ENCODE results near the gene SPOCK1.

Gene SPOCK1

DNA sequence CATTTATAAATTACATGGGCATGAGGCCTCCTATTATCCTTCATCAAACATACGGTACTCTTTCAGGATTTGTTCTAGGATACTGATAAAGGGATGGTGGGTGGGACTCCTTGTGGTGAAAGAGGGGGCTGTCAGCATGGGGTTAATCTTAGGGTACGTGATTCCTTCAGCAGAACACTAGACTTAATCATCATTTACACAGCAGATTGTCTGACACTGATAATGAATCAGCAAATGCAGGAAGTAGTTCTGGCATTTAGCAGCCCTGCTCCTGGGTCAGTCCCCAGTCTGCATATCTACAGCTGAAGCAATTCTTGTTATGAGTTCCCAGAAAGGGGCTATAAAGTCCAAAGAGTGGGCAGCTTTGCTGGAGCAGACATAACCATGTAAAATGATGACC lies 384.6 kb downstream of the SPOCK1 start:
- no peak for DNase-seq (ENCODE audit: low read depth, low spot score)

DNA sequence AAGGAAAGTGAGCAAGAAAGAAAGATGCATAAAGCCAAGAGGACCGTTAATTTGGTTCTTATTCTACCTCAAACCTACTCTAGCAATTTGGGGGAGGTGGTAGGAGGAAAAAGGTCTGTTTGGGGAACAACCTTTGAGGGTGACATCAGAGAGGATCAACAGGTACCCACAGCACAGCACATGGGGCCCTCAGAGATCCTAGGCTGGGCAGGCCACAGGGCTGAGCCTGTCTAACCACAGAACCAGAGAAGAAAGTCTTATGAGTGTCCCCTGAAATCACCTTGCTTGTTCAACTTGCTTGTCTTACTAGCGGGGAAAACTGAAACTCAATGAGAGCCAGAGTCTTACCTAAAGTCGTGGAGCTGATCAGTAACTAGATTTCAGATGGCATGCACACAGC lies 385.2 kb downstream of the SPOCK1 start:
- DNase-seq (ENCODE audit: low read depth, low spot score): no peak

DNA sequence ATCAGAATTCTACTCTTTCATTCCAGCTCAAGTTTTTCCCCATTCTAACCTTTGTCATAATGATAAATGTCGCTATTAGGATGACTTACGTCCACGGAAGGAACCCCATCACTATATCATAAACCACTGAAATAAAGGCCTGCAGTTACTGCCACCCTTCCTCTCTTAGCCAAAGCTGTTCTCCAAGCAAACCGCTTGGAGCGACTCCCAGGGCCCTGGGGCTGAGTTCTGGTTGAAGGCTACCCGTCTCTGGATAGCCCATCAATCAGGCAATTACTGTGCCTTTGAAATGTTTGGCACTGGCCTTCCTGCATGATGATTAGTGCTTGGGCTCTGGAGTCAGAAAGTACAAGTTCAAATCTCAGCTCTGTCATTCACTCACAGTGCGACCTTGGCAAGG lies 386.0 kb downstream of the SPOCK1 start:
- no peak for DNase-seq (ENCODE audit: low read depth, low spot score)

DNA sequence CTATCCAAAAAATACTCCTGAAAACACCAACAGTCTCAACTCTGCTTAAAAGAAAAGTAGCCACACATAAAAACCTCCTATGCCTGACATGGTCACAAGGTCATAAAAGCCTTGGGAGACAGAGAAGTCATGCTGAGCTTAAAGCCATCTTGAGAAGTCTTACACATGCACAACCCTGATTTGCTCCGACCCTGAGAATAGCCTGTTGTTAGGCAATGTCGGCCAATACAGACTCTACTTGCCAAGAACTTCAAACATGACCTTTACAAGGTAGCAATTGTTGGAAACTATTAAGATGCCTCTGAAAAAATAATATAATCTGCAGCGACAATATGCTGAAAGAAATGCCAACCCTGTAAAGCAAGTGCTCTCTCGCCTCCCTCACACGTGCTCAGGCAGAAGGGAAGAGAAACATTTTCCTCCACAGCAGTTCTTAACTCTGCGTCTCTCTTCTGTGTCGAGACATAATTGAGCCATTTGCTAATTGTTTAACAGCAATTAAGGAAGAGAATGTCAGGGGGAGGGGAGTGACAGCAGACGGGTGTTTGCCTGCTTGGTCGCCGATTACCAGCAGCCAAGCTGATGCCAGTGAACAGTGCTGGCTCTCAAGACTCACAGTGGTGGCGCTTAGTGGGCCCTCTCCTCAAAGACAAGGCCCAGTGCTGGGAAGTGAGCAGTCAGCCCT lies 393.6 kb downstream of the SPOCK1 start:
- DNase-seq (ENCODE audit: low read depth, low spot score): no peak

DNA sequence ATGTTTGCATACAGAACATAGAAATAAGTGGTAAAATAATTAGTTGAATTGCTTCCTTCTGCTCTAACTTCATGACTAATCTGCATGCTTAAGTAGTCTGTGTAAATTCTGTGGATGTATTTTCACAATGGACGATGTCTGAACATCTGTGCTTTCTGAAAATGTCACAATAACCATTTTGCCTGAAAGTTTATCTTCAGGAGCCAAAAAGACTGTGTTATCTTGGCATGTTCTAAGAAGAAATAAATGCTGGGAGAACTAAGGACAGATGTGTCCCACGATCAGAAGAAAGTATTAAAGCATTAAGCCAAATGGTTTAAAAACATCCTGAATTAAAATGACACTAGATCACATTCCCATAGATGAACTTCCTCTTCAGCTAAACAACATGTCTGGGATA lies 397.6 kb downstream of the SPOCK1 start:
- DNase-seq (ENCODE audit: low read depth, low spot score): no peak

DNA sequence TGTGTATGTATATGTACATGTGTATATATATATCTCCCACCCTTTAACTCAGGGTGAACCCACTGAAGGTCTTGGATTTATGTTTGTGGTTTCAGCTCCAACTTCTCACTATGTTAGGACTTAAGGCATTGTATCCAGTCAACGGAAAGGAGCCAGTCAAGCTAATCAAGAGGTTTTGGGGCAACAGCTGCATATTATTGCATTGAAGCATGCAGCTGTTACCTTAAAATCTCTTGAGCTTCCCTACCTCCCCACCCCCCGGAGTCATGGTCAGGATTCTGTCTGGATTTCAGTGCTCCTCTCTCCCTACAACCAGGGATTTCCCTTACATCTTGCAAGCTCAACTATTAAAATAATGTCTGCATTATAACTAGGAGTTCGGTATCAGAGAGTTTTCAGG lies 399.5 kb downstream of the SPOCK1 start:
- no peak for DNase-seq (ENCODE audit: low read depth, low spot score)

DNA sequence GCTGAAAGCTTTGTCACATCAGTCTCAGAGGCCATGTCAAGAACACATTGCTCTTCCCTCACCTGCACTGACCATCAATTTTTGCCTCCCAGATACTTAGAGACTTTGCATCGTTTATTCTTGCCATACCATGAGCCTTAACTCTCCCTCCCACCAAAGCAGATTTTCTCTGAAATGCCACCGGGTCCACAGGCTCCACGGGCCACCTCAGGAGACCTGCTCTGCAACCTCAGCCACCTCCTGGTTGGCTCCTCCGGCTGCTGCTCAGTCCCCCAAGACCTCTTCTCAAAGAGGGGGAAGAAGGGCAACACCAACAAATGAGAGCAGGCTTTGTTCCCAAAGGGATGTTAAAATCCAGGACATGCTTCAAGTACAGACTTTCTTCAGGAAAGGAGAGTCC lies 400.5 kb downstream of the SPOCK1 start:
- DNase-seq (ENCODE audit: low read depth, low spot score): no peak

DNA sequence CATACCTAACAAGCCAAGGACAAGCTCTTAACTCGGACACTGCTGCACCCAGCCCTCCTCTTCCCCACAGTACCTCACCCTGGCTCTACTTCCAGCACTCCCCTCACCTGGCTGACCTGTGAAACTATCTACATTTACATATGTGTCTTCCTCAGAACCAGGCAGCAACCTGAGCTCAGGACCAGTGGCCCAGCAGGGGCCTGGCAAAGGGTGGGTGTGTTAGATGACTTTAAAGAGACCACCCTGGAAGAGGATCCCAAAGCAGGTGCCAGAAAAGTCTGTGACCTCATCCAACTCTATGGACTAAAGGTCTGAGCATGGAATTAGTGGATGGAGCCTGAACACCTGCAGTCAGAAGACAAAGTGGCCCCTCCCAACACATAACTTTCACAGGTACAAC lies 400.9 kb downstream of the SPOCK1 start:
- no peak for DNase-seq (ENCODE audit: low read depth, low spot score)

DNA sequence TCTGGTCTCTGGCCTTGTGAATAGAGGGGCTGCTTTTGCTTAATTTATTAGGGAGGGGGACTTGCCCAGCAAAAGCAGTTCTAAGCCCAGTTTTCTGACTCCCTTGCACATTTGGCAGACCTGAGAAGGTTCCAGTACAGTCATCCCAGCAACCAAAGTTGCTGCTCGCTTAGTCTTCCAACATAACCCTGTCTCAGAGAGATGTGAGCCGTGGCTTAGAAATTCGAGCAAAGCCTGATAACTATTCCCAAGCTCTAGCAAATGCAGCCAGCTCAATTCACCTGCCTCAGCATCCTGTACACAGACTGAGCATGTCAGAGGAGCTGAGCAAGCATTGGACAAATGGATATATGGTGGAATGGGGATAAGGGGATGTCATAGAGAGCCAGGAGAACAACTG lies 401.9 kb downstream of the SPOCK1 start:
- no peak for DNase-seq (ENCODE audit: low read depth, low spot score)

DNA sequence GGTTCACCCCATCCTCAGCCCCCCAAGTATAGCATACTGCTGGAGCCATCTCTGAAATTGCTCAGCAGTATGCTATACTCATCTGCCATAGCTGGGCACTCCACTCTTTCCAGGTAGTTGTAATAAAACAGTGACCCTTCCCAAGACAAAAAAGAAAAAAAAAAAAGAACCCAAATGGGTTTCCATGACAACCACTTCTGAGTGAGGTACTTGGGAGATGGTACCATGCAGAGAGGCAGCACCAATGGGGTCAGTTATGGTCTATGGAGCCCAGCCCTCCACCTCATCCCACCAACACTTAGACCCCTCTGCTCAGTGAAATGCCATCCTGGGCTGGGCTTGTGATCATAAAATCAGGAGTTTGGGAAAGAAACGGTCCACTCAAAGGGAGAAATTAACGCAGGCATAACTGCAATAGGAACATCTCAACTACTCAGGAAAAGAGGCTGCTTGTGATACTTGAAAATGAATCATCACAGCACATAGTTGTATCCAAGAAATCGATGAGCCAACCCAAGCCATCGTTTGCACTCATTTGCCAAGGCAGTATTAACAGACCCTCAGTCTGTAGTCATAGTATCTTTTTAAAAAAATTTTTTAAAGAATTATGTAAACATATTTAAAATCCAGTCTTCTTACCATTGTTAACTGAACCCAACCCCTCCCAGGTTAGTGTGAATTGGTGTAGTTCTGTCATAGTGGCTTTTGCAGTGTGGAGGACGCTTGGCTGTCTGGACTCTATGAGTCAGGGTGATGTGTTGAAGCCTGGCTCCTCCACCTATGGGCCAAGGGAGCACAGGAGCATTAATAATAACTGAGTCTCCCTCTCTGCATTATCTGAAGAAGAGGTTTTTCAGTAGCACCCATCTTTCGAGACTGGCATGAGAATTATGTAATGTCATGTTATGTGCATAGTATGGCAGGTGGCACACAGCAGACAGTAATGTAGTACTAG lies 402.7 kb downstream of the SPOCK1 start:
- no peak for DNase-seq (ENCODE audit: low read depth, low spot score)

DNA sequence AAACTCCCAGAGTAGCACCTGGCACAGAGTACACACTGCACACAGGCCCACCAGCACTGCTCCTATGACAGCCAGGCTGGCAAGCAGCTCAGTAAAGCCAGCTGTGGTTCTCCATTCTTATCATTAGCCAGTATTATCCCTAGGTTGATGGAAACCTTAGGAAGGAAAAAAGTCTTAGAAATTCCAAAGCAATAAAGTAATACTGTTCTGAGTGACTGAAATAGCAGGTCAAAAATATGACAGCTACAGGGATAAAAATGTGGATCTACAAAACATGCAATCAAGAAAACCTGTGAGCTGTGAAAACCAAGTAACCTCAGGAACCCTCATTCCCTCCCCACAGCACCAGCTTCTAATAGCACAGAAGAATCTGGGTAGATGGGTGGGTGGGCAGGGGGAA lies 403.5 kb downstream of the SPOCK1 start:
- no peak for DNase-seq (ENCODE audit: low read depth, low spot score)

DNA sequence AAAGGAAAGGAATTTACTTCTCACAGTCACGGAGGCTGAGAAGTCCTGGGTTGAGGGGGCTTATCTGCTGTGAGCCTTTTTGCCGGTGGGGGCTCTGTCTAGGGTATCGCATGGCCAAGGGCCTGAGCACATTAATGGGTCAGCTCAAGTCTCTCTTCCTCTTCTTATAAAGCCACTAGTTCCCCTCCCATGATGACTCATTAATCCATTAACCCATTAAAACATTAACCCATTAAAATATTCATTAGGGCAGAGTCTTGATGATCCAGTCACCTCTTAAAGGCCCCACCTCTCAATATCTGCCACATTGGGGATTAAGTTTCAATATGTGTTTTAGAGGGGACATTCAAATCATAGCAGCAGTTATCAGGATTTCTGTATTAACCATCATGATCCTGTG lies 406.3 kb downstream of the SPOCK1 start:
- no peak for DNase-seq (ENCODE audit: low read depth, low spot score)

DNA sequence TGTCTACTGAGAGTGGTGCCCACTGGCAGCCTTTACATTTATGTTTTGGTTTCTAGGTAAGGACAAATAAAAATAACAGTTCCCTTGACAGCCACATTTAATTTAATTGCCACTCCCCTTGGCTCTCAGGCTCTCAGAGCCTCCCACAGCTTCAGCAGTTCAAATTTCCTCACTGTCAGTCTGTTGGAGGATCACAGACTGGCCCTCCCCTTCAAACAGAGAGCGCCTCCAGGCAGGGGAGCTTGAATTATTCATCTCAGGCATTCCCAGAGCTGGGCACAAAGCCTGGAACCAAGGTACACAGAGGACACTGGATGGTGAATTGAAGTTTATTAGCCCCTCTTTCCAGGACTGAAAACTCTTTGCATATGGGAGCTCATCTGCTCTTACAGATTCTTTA lies 407.7 kb downstream of the SPOCK1 start:
- no peak for DNase-seq (ENCODE audit: low read depth, low spot score)

DNA sequence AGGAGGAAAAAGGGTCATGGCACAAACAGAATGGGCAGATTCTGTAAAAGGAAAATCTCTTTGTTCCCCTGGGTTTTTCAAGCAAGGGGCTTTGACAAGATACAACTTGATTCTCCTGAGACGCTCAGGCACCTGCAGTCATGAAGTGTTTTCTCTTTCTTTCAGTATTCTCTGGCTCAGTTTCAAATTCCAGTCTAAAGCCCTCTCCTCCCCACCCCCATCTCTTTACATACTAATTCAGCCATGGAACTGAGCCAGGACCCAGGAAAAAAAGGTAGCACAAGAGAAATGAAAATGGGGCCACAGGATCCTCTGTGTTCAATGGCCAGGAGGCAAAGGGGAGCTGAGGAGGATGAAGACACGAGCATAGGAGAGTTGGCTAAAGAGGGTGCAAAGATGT lies 408.4 kb downstream of the SPOCK1 start:
- no peak for DNase-seq (ENCODE audit: low read depth, low spot score)

DNA sequence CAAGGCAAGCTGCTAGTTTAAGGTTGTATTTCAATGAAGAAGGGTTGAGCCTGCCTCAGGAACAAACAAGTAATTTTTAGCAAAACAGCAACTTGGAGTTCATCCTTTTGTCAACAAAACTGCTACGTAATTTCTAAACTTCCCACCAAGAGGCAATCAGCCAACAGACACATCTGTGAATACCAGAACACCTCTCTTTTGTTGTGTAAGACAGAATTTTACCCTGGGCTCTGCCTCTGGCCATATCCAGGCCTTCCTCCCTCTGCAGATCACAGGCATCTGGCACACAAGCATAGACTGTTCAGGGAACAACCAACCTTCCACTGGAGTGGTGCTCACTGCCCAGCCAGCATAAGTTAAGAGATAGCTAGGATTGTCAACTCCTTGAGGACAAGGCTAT lies 409.0 kb downstream of the SPOCK1 start:
- DNase-seq (ENCODE audit: low read depth, low spot score): no peak

DNA sequence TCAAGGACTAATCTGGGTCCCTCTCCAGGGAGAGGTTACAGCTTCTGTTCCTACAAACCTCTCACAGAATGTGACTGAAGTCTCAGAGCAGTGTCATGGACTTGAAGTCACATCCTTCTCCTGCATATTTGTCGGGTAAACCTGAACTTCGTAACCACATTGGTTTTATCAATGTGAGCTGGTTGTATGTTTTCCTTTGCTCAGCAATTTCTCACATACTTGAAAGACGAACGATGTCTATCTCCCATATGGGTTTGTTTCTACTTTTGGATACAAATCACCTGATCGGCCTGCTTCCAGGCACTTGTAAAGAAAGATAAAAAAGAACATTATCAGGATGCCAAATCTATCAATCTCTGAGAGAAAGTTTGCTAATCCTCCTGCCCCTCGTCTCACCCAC lies 411.0 kb downstream of the SPOCK1 start:
- no peak for DNase-seq (ENCODE audit: low read depth, low spot score)

DNA sequence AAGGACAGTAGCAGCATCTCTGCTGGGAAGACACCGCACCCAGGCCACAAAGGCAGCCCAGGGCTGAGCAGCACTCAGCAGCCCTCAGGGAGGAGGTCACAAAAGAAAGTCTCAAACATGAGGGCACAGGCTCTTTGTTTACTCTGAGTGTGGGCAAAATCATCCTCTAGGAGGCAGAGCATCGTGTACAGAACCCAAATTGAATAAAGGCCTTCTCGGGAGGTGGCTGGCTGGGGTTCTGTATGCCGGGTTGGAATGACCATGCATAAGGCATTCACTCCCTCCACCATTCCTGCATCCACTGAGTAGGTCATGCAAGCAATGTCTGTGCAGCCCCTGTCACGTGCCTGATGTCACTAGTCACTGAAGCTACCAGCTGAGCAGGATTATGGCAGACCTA lies 412.8 kb downstream of the SPOCK1 start:
- no peak for DNase-seq (ENCODE audit: low read depth, low spot score)

DNA sequence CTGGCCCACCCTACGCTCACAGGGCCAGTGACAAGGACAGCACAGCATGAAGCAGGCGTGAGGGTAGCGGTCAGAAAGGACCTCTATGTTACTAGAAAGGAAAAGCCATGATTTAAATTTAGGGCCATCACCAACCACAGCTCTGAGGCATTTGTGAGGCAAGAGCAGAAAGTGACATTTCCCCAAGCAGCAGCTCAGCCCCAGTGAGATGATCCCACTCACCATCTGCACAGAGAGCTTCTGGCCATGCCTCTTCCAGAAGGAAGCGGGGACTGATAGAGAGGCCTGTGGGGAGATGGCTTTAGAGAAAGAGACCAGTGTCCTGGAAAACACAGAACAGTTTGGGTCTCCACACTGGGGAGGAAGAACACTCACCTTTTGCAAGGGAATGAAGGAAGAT lies 413.9 kb downstream of the SPOCK1 start:
- DNase-seq (ENCODE audit: low read depth, low spot score): no peak

DNA sequence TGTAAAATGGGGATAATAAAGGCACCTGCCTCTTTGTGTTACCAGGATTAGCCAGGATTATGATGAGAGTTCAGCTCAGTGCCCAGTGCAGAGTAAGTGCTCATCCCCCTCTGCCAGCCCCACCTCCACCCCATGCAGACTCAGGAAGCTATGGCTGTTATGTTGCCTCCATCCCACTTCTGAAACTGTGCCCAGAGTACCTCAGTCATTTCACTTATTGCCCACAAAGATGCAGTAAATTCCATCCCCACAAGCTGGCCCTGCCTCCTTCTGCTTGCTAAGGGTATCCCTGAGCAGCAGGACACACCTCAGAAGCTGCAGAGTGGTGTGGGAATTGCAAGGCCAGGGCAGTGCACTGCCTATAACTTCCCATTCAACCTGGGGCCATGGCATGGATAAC lies 415.1 kb downstream of the SPOCK1 start:
- no peak for DNase-seq (ENCODE audit: low read depth, low spot score)

DNA sequence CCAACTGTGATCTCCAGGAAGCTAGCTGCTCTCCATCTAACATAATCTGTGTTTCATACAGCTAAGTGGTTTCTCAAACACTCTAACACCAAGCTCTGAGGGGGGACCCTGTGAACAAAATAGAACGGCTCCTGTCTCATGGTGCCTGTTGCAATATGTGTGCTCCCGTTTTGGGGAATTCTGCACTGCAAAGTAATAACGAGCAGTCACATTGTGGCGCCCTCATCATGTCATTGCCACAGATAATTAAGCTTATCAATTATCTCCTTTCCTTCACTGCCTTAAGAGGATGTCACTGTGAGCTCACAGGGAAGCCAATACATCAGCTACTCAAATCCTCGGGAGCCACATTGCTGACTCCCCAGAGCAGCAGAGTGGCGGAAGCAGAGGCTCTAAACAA lies 416.2 kb downstream of the SPOCK1 start:
- DNase-seq (ENCODE audit: low read depth, low spot score): no peak

DNA sequence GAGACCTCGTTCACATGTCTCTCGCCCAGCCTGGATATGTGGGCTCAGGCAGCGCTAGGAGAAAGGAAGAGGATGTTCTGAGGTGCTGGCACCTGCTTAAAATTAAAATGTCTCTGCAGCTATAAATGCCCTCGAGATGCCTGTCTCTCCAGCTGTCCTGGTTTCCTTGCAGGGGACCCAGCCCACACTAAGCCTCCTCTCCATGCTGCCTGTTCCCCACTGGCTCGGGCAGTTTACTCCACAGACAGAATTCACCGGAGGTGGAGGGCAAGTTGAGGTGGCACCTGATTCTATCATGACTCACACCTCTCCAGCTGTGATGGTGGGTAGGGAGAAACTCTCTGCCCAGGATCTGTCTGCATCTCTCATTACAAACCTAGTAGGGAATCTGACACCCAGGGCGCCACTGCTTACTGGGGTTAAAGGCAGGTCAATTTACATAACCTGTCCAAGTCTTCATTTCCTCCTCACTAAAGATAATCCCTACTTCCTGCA lies 420.9 kb downstream of the SPOCK1 start:
- DNase-seq (ENCODE audit: low read depth, low spot score): no peak

DNA sequence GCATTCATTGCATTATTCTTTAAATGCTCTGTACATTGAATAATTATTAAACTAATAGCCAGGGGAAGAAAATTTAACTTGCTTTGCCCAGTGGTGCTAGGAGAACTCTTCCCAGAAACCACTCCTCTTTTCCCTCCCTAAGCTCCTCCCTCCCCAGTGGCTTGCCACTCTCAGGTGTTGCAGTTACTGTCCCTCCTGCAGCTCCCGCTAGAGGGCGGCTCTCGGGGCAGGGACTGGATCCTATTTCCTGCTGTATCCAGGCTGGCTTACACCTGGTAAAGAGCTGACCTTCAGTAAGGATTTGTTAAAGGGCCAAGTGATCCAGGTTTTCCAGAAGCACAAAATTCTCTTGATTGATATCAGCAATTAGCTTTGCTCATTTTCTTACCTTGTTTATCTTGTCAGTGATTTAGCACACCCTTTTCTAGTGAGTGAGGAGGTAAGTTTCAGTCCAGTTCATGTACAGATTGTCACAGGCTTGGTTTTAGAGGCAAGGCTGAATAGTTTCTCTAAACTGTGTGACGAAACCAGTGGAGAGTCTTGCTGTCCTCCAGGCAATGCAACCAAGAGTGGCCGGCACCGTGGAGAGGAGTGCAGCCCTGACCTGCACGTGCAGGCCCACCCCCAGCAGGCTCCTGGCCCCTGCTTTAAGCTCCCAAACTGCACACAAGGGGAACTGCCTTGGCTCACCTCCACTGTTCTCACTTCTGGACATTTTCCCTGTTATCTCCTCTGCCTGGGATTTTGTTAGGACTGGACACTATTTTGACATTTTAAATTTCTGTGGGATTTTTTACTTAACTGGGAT lies 423.8 kb downstream of the SPOCK1 start:
- DNase-seq (ENCODE audit: low read depth, low spot score): no peak
